Uterus (tissue), 4 donors: ENCODE data around the gene PTGES2. TPM values are rescaled to one million over a fixed set of nuclear protein-coding genes. Genes with fewer than 3 reads are reported as not detected.

Source experiments
- DNase-seq, 2 donors: peaks; one replicate each; pipeline ENCODE4 v3.0.0-alpha.2; 2019 to 2020
- H3K27ac ChIP-seq, 2 donors: fragments of 200-600 bp; sonication (generic); 1 replicate in 1 of 2; 2 replicates in 1 of 2; pipeline ENCODE4 v1.5.1; 2016 to 2018
- H3K27me3 ChIP-seq, 2 donors: fragments of 200-600 bp; sonication (generic); one replicate each; pipeline ENCODE4 v1.5.1; 2018 to 2019; ENCODE audit warnings: control low read depth in 1 of 2
- H3K36me3 ChIP-seq, 2 donors: fragments of 200-600 bp; sonication (generic); one replicate each; pipeline ENCODE4 v1.5.1; 2019; ENCODE audit warnings: control low read depth in 1 of 2
- H3K4me1 ChIP-seq, 2 donors: fragments of 200-600 bp; sonication (generic); one replicate each; pipeline ENCODE4 v1.5.1; 2018 to 2019; ENCODE audit warnings: control low read depth in 1 of 2
- H3K4me3 ChIP-seq, 2 donors: fragments of 200-600 bp; sonication (generic); 1 replicate in 1 of 2; 2 replicates in 1 of 2; pipeline ENCODE4 v1.5.1; 2018 to 2019; ENCODE audit warnings: mild to moderate bottlenecking in 1 of 2
- H3K9me3 ChIP-seq, 2 donors: fragments of 200-600 bp; sonication (generic); one replicate each; pipeline ENCODE4 v1.5.1; 2019; ENCODE audit warnings: control low read depth in 1 of 2
- POLR2A ChIP-seq, 2 donors: fragments of 450-650 bp; IDR thresholded peaks; one replicate each; pipeline ENCODE4 v1.6.1; 2016; ENCODE audit warnings: antibody characterized with exemption in 2 of 2, mild to moderate bottlenecking in 1 of 2, moderate library complexity in 1 of 2
- intact Hi-C: fragments of 100-400 bp; cut with DNase I; formaldehyde crosslinking; loops from one replicate; pipeline ENCODE4 v1.15.1; 2023; ENCODE audit warnings: low total_unique reads
- total RNA-seq, 4 donors: library from RNA; depleted of rRNA in 3 of 4; stranded (reverse); fragments of >200 nt in 3 of 4; gene quantifications; one replicate each; pipeline versions ENCODE4 v1.1.0 to v1.2.4, GENCODE V29; 2014 to 2023
- TF ChIP-seq, protein P1 (sequence below), 4 experiments: fragments of 200-600 bp in 2 of 4; fragments of 450-650 bp in 2 of 4; sonication (generic) in 2 of 4; IDR thresholded peaks; one replicate each; pipeline ENCODE4 v1.5.1; 2016 to 2019; ENCODE audit warnings: antibody characterized with exemption in 4 of 4, mild to moderate bottlenecking in 2 of 4, moderate library complexity in 1 of 4
- donor health status: DM: yes; HTN: yes; CAD: no.

Gene PTGES2
- total RNA-seq, 4 donors from 2014 or later = 21.5 to 173 (median 64.2) TPM

DNA sequence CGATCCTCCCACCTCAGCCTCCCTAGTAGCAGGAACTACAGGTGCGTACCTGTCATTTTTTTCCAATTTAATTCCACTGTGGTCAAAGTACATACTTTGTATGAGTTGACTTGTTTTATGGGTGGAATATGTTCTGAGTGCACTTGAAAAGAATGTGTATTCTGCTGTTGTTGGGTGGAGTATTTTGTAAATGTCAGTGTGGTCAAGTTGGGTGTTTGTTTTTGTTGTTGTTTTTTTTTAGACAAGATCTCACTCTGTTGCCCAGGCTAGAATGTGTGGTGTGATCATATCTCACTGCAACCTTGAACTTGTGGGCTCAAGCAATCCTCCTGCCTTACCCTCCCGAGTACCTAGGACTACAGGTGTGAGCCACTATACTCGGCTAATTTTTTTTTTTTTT lies 41.6 kb downstream of the PTGES2 start:
- no peak for DNase-seq
- intact Hi-C loops = no loop called here
- Histone ChIP-seq H3K27ac (peak overlapping the region in 1 of 2 donors; percentile 2), H3K9me3 (no peaks in the 10 kb centered on the region), H3K36me3 (no peaks in the 10 kb centered on the region), H3K4me1 (peaks cover 0 to 22% of the 10 kb centered on the region in 2 donors), H3K4me3 (no peak overlapping the region), H3K27me3 (no peaks in the 10 kb centered on the region)
- TF ChIP-seq POLR2A (IDR thresholded peaks at IDR 0.05) = no peak
- TF ChIP-seq, protein P1, sequence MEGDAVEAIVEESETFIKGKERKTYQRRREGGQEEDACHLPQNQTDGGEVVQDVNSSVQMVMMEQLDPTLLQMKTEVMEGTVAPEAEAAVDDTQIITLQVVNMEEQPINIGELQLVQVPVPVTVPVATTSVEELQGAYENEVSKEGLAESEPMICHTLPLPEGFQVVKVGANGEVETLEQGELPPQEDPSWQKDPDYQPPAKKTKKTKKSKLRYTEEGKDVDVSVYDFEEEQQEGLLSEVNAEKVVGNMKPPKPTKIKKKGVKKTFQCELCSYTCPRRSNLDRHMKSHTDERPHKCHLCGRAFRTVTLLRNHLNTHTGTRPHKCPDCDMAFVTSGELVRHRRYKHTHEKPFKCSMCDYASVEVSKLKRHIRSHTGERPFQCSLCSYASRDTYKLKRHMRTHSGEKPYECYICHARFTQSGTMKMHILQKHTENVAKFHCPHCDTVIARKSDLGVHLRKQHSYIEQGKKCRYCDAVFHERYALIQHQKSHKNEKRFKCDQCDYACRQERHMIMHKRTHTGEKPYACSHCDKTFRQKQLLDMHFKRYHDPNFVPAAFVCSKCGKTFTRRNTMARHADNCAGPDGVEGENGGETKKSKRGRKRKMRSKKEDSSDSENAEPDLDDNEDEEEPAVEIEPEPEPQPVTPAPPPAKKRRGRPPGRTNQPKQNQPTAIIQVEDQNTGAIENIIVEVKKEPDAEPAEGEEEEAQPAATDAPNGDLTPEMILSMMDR (IDR thresholded peaks at IDR 0.05) = no peak

DNA sequence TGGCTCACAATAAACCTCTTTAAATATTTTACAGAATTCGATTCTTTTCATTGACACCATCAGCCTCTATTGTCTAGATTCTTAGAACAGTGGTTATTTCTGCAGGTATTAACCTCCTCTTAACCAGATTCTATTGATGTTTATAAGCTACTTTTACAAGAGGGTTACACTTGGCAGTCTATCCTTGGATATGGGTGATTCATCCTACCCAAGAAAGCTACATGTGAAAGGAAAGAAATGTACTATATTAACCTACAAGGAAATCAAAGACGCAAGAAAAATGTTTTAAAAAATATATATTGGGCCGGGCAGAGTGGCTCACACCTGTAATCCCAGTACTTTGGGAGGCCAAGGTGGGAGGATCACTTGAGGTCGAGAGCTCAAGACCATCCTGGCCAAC lies 42.8 kb downstream of the PTGES2 start:
- intact Hi-C loops = no loop called here
- Histone ChIP-seq H3K4me1 (peaks cover 0 to 15% of the 10 kb centered on the region in 2 donors), H3K9me3 (no peaks in the 10 kb centered on the region), H3K36me3 (no peaks in the 10 kb centered on the region), H3K4me3 (no peak overlapping the region), H3K27ac (peak overlapping the region; percentile 98 to 99), H3K27me3 (no peaks in the 10 kb centered on the region)
- TF ChIP-seq POLR2A (IDR thresholded peaks at IDR 0.05) = no peak
- TF ChIP-seq, protein P1 (IDR thresholded peaks at IDR 0.05) = no peak
- no peak for DNase-seq

DNA sequence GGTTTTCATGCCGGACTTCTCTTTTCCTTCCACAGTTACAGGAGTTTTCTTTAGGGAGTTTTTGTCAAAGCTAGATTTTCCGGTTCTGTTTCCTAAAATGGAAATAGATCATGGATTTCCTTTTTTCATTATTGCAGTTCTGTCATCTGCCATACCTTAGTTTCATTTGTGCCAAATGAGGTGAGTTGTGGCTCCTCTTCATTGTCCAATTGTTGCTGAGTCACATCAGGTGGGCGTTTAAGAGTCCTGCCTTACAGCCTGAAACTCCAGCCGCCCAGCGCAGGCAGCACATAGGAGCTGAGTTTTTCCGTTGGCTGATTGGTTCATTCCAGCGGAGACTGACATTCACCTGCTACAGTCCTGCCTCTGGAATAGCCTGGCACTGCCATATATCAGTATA lies 45.4 kb downstream of the PTGES2 start:
- no peak for DNase-seq

DNA sequence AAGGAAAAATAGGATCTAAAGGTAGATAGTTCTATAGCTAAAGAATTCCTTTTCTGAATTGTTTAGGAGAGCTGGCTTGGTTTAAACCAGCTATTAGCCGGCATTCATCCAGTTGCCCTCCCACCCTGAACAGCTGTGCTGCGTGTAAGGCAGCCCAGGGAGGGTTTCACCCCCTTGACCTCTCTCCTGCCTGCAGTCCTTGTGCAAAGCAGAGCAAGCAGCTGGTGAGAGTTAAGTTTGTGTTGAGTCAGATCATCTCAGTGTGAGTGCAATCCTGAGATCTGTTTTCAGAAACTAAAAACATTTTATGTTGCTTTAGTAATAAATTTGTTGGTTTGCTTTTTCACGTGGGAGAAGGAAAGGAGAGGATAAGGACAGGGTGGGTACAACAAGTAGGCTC lies 46.5 kb downstream of the PTGES2 start:
- Histone ChIP-seq H3K27ac (peak overlapping the region; percentile 98 to 99), H3K27me3 (no peaks in the 10 kb centered on the region), H3K9me3 (no peaks in the 10 kb centered on the region), H3K4me1 (peaks cover 0 to 24% of the 10 kb centered on the region in 2 donors), H3K4me3 (no peak overlapping the region), H3K36me3 (no peaks in the 10 kb centered on the region)
- no peak for TF ChIP-seq POLR2A (IDR thresholded peaks at IDR 0.05)
- TF ChIP-seq, protein P1 (IDR thresholded peaks at IDR 0.05) = no peak
- intact Hi-C loops = no loop called here
- peak; percentile 78 to 80 for DNase-seq

More for the DNA sequence above, 45.4 kb downstream of the PTGES2 start:
- H3K36me3 ChIP-seq = no peaks in the 10 kb centered on the region
- H3K4me3 ChIP-seq = no peak overlapping the region
- H3K27me3 ChIP-seq = no peaks in the 10 kb centered on the region
- TF ChIP-seq, protein P1 (IDR thresholded peaks at IDR 0.05) = no peak
- TF ChIP-seq POLR2A (IDR thresholded peaks at IDR 0.05) = no peak
- peaks cover 0 to 24% of the 10 kb centered on the region in 2 donors for H3K4me1 ChIP-seq
- H3K27ac ChIP-seq = peak overlapping the region; percentile 98 to 99
- intact Hi-C loops = no loop called here
- H3K9me3 ChIP-seq = no peaks in the 10 kb centered on the region

DNA sequence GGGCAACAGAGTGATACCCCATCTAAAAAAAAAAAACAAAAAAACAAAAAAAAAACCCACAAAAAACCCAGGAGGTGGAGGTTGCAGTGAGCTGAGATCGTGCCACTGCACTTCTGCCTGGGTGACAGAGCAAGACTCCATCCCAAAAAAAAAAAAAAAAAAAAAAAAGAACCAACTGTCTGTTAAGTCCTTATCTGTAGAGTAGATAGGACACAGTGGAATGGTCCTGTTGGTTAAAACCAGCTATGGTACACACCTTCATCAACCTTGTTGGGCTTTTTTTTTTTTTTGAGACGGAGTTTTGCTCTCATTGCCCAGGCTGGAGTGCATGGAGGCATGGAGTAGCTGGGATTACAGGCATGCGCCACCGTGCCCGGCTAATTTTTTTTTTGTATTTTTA lies 47.3 kb downstream of the PTGES2 start:
- peaks cover 0 to 24% of the 10 kb centered on the region in 2 donors for H3K4me1 ChIP-seq
- no peaks in the 10 kb centered on the region for H3K27me3 ChIP-seq
- no peak for DNase-seq
- no peak overlapping the region for H3K4me3 ChIP-seq
- no peaks in the 10 kb centered on the region for H3K36me3 ChIP-seq
- no peaks in the 10 kb centered on the region for H3K9me3 ChIP-seq
- intact Hi-C loops = no loop called here
- TF ChIP-seq, protein P1 (IDR thresholded peaks at IDR 0.05) = no peak
- no peak for TF ChIP-seq POLR2A (IDR thresholded peaks at IDR 0.05)
- peak overlapping the region; percentile 98 to 99 for H3K27ac ChIP-seq
